Mesothelial cell of epicardium (in vitro differentiated cells): ENCODE results near the gene METTL6. TPM values are rescaled to one million over a fixed set of nuclear protein-coding genes. Genes with fewer than 3 reads are reported as not detected.
"Not testable (repeated sequence)": the region's sequence is repeated elsewhere in the genome, so short reads cannot be mapped to it uniquely, and the experiment has no call there.

ENCODE experiments used
- DNase-seq, 2 experiments: peaks; one replicate each; pipeline ENCODE4 v3.0.0; 2021; ENCODE audit warnings: low spot score in 2 of 2; ENCODE audit not compliant: unreplicated experiment in 2 of 2
- H3K27ac Mint-ChIP-seq: 2 replicates; pipeline ENCODE4 v1.8.0; 2021; ENCODE audit warnings: mixed read lengths
- H3K27me3 Mint-ChIP-seq: 2 replicates; pipeline ENCODE4 v1.8.0; 2021; ENCODE audit warnings: low read depth, mixed read lengths
- H3K36me3 Mint-ChIP-seq: 2 replicates; pipeline ENCODE4 v1.8.0; 2021; ENCODE audit warnings: mixed read lengths
- H3K4me1 Mint-ChIP-seq: 2 replicates; pipeline ENCODE4 v1.8.0; 2021; ENCODE audit warnings: mixed read lengths
- H3K4me3 Mint-ChIP-seq: 2 replicates; pipeline ENCODE4 v1.8.0; 2021; ENCODE audit warnings: mild to moderate bottlenecking, moderate library complexity, mixed read lengths
- H3K9me3 Mint-ChIP-seq: 2 replicates; pipeline ENCODE4 v1.8.0; 2021; ENCODE audit warnings: mixed read lengths
- total RNA-seq: library from RNA; stranded (reverse); gene quantifications from 3 replicates; pipeline ENCODE4 v1.2.1, GENCODE V29; 2021
- TF ChIP-seq, protein P1 (sequence below): fragments of 200-600 bp; sonication (generic); IDR thresholded peaks from one replicate; pipeline ENCODE4 v1.5.0; 2021; ENCODE audit warnings: antibody characterized with exemption; ENCODE audit not compliant: unreplicated experiment

METTL6 gene
- total RNA-seq, 1 donor from 2014 or later: 23.5 TPM

DNA sequence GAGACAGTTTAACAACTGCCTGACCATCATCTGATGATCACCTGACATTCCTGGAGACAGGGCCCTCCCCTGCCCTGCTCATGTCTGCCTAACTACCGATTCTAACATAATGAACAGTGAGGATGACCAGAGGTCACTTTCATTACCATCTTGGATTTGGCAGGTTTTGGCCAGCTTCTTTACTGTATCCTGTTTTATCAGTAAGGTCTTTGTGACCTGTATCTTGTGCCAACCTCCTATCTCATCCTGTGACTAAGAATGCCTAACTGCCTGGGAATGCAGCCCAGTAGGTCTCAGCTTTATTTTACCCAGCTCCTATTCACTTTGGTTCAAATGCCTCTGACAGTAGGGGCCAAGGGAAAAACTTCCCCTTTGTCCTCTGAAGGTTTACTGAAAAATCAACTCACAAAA, 40.2 kb downstream of the METTL6 start:
- no peak overlapping the region for H3K27ac Mint-ChIP-seq
- peaks cover 16% of the 10 kb centered on the region for H3K36me3 Mint-ChIP-seq
- DNase-seq: no peak
- H3K27me3 Mint-ChIP-seq: no peaks in the 10 kb centered on the region
- H3K4me1 Mint-ChIP-seq: peaks cover 7% of the 10 kb centered on the region
- peaks cover 21% of the 10 kb centered on the region for H3K9me3 Mint-ChIP-seq
- no peak overlapping the region for H3K4me3 Mint-ChIP-seq
- TF ChIP-seq, protein P1, sequence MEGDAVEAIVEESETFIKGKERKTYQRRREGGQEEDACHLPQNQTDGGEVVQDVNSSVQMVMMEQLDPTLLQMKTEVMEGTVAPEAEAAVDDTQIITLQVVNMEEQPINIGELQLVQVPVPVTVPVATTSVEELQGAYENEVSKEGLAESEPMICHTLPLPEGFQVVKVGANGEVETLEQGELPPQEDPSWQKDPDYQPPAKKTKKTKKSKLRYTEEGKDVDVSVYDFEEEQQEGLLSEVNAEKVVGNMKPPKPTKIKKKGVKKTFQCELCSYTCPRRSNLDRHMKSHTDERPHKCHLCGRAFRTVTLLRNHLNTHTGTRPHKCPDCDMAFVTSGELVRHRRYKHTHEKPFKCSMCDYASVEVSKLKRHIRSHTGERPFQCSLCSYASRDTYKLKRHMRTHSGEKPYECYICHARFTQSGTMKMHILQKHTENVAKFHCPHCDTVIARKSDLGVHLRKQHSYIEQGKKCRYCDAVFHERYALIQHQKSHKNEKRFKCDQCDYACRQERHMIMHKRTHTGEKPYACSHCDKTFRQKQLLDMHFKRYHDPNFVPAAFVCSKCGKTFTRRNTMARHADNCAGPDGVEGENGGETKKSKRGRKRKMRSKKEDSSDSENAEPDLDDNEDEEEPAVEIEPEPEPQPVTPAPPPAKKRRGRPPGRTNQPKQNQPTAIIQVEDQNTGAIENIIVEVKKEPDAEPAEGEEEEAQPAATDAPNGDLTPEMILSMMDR: no peak

DNA sequence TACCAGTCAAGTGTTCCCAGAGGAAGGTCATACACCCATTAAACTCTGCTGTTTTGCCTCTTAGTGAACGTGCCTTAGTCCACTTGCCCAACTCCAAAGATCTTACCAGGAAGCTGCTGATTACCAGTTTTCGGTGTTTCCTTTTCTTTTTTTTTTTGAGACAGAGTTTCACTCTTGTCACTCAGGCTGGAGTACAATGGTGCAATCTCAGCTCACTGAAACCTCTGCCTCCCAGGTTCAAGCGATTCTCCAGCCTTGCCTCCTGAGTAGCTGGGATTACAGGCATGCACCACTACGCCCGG, 40.7 kb downstream of the METTL6 start:
- H3K27me3 Mint-ChIP-seq, H3K27ac Mint-ChIP-seq, H3K4me1 Mint-ChIP-seq, DNase-seq, H3K4me3 Mint-ChIP-seq: not testable (repeated sequence)
- Mint-ChIP-seq H3K36me3 (peaks cover 16% of the 10 kb centered on the region), H3K9me3 (peaks cover 21% of the 10 kb centered on the region)

DNA sequence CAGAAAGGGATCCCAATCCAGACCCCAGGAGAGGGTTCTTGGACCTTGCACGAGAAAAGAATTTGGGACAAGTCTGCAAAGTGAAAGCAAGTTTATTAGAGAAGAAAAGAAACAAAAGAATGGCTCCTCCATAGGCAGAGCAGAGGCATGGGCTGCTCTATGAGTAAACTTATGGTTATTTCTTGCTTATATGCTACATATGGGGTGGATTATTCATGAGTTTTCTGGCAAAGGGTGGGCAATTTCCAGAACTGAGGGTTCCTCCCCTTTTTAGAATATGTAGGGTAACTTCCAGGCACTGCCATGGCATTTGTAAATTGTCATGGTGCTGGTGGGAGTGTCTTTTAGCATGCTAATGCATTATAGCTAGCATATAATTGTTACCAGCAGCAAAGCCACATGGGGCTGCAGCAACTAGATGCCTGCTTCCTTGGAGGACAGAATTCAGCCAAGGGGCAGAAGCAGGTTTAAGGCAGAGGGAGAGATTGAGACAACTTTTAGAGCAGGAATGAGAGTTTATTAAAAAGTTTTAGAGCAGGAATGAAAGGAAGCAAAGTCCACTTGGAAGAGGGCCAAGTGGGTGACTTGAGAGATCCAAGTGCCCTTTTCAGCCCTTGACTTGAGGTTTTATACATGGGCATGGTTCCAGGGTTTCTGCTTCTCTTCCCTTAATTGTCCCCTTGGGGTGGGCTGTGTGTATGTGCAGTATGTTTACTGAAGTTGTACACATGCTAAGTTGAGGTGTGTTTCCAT, 41.3 kb downstream of the METTL6 start:
- Mint-ChIP-seq H3K27me3 (no peaks in the 10 kb centered on the region), H3K27ac (no peak overlapping the region), H3K9me3 (peaks cover 21% of the 10 kb centered on the region), H3K4me1 (peaks cover 11% of the 10 kb centered on the region), H3K36me3 (peaks cover 16% of the 10 kb centered on the region), H3K4me3 (no peak overlapping the region)
- TF ChIP-seq, protein P1: no peak
- DNase-seq: no peak

DNA sequence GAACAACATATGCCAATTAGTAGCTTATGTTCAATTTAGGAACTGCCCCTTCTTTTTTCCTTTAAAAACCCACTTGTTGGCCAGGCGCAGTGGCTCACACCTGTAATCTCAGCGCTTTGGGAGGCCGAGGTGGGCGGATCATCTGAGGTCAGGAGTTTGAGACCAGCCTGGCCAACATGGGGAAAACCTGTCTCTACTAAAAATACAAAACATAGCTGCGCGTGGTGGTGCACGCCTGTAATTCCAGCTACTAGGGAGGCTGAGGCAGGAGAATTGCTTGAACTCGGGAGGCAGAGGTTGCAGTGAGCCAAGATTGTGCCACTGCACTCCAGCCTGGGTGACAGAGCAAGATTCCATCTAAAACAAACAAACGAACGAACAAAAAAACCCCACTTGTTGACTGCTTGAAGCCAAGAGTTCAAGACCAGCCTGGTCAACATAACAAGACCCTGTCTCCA, 42.1 kb downstream of the METTL6 start:
- H3K36me3 Mint-ChIP-seq: peaks cover 15% of the 10 kb centered on the region
- H3K27ac Mint-ChIP-seq, H3K4me3 Mint-ChIP-seq, H3K27me3 Mint-ChIP-seq, DNase-seq: not testable (repeated sequence)
- peaks cover 17% of the 10 kb centered on the region for H3K9me3 Mint-ChIP-seq
- peaks cover 12% of the 10 kb centered on the region for H3K4me1 Mint-ChIP-seq

DNA sequence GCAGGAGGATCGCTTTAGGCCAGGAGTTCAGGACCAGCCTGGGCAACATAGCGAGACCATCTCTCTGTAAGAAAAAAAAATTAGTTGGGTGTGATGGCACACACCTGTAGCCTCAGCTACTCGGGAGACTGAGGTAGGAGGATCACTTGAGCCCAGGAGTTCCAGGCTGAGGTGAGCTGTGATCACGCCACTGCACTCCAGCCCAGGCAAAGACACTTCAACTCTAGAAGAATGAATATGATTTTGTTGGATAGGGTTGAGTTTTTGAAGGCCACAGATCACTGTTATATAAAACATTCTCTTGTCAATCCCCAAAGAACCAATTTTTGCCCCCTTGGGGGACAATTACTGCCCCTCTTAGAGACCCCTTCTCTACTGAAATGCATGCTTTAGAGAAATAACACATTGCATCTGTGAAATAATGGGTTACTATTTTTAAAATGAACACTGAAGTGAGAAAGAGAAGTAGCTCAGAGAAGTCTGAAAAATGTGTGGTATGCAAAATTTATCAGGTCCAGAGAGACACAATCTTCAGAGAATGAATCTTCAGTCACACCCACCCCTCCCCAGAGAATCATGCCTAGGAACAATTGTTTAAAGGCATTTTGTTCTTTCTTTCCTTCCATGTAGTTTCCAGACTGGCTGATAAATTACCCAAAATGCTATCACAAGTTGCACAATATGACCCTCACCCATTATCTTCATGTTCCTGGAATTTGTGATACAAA, 42.7 kb downstream of the METTL6 start:
- peaks cover 12% of the 10 kb centered on the region for H3K4me1 Mint-ChIP-seq
- no peaks in the 10 kb centered on the region for H3K27me3 Mint-ChIP-seq
- DNase-seq: no peak
- H3K27ac Mint-ChIP-seq: no peak overlapping the region
- TF ChIP-seq, protein P1: no peak
- peaks cover 13% of the 10 kb centered on the region for H3K36me3 Mint-ChIP-seq
- H3K4me3 Mint-ChIP-seq: no peak overlapping the region
- peaks cover 17% of the 10 kb centered on the region for H3K9me3 Mint-ChIP-seq

DNA sequence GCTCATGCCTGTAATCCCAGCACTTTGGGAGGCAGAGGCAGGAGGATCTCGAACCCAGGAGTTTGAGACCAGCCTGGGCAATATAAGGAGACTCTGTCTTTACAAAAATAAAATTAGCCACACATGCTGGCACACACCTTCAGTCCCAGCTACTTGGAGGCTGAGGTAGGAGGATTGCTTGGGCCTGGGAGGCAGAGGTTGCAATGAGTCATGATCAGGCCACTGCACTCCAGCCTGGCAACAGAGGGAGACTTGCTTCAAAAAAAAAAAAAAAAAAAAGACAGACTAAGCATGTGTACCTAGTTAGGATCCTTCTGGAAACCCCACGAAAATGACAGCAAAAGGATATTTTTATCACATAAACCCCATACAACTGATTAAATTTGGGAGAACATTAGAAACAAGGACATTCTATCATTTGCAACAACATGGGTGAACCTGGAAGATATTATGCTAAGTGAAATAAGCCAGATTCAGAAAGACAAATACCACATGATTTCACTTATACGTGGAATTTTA, 44.9 kb downstream of the METTL6 start:
- Mint-ChIP-seq H3K36me3 (peaks cover 13% of the 10 kb centered on the region), H3K4me3 (no peak overlapping the region), H3K4me1 (peaks cover 12% of the 10 kb centered on the region), H3K9me3 (peaks cover 14% of the 10 kb centered on the region), H3K27ac (no peak overlapping the region), H3K27me3 (no peaks in the 10 kb centered on the region)
- DNase-seq: no peak
- TF ChIP-seq, protein P1: no peak
